Mucosa of stomach (tissue), 1 donor: ENCODE measurements around the gene PLIN4.
A peak's percentile ranks its signal among the peaks of the same experiment; 100 is the strongest.
"Not testable (repeated sequence)": the region's sequence is repeated elsewhere in the genome, so short reads cannot be mapped to it uniquely, and the experiment has no call there.

ENCODE experiments used
- H3K27me3 ChIP-seq: one replicate; pipeline ENCODE4 v1.7.0; 2013; ENCODE audit warnings: mild to moderate bottlenecking, low read length; ENCODE audit not compliant: control insufficient read depth, insufficient read depth
- H3K36me3 ChIP-seq: one replicate; pipeline ENCODE4 v1.7.0; 2013; ENCODE audit warnings: low read length; ENCODE audit not compliant: control insufficient read depth, insufficient read depth
- H3K4me1 ChIP-seq: one replicate; pipeline ENCODE4 v1.7.0; 2013; ENCODE audit warnings: mild to moderate bottlenecking, low read length; ENCODE audit not compliant: control insufficient read depth, insufficient read depth
- H3K4me3 ChIP-seq: one replicate; pipeline ENCODE4 v1.7.0; 2013; ENCODE audit warnings: low read length
- H3K9ac ChIP-seq: one replicate; pipeline ENCODE4 v1.7.0; 2013; ENCODE audit warnings: mild to moderate bottlenecking, low read length, moderate library complexity
- H3K9me3 ChIP-seq: one replicate; pipeline ENCODE4 v1.7.0; 2013; ENCODE audit warnings: mild to moderate bottlenecking, low read length, moderate library complexity; ENCODE audit not compliant: control insufficient read depth
- donor health status: Pancreatic carcinoma.

The PLIN4 gene, protein sequence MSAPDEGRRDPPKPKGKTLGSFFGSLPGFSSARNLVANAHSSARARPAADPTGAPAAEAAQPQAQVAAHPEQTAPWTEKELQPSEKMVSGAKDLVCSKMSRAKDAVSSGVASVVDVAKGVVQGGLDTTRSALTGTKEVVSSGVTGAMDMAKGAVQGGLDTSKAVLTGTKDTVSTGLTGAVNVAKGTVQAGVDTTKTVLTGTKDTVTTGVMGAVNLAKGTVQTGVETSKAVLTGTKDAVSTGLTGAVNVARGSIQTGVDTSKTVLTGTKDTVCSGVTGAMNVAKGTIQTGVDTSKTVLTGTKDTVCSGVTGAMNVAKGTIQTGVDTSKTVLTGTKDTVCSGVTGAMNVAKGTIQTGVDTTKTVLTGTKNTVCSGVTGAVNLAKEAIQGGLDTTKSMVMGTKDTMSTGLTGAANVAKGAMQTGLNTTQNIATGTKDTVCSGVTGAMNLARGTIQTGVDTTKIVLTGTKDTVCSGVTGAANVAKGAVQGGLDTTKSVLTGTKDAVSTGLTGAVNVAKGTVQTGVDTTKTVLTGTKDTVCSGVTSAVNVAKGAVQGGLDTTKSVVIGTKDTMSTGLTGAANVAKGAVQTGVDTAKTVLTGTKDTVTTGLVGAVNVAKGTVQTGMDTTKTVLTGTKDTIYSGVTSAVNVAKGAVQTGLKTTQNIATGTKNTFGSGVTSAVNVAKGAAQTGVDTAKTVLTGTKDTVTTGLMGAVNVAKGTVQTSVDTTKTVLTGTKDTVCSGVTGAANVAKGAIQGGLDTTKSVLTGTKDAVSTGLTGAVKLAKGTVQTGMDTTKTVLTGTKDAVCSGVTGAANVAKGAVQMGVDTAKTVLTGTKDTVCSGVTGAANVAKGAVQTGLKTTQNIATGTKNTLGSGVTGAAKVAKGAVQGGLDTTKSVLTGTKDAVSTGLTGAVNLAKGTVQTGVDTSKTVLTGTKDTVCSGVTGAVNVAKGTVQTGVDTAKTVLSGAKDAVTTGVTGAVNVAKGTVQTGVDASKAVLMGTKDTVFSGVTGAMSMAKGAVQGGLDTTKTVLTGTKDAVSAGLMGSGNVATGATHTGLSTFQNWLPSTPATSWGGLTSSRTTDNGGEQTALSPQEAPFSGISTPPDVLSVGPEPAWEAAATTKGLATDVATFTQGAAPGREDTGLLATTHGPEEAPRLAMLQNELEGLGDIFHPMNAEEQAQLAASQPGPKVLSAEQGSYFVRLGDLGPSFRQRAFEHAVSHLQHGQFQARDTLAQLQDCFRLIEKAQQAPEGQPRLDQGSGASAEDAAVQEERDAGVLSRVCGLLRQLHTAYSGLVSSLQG (N-terminal part only)

DNA sequence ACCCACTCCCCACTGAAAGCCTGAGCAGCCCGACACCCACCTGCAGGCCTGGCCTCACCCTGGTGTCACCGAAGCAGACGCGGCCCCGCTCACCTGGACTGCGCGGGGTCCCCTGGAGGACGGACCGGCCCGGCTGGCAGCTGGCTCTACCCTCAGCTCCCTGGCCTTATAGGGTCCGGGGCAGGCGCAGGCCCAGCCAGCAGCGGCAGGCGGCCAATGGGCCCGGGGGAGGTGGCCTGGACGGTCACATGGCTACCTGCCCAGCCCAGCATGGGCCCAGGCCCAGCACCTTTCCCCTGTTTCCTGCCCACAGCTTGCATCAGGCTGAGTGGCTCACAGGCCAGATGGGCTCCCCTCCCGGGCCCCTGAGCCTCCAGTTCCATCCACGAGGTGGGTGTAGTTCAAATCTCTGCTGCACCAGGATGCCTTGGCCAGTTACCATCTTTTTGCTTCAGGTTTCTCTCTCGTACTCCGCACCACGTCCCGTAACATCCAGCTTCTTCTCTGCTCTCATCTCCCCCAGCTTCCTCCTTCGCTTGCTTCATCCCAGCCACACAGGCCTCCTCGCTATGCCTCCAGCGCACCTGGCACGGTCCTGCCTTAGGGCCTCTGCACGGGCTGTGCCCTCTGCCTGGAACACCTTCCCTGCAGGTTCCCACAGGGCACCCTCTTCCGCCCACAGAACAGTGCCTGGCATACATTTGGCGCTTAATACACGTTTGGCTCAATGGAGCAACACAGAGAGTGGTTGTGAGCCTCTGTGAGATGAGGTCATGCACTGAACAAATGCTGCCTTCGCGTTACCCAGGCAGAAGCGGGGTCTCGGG is at the start of gene PLIN4:
PLIN4 (minus strand) TSS at position 142 of the 827 bp plus-strand sequence. CDS start 214 bp downstream, outside the sequence.
- Histone ChIP-seq H3K9me3 (no peaks in the 10 kb centered on the region), H3K27me3 (peaks cover 4% of the 10 kb centered on the region), H3K9ac (no peak within 1 kb of the TSS), H3K4me1 (peaks cover 17% of the 10 kb centered on the region), H3K36me3 (no peaks in the 10 kb centered on the region), H3K4me3 (peak within 1 kb of the TSS; percentile 8)

DNA sequence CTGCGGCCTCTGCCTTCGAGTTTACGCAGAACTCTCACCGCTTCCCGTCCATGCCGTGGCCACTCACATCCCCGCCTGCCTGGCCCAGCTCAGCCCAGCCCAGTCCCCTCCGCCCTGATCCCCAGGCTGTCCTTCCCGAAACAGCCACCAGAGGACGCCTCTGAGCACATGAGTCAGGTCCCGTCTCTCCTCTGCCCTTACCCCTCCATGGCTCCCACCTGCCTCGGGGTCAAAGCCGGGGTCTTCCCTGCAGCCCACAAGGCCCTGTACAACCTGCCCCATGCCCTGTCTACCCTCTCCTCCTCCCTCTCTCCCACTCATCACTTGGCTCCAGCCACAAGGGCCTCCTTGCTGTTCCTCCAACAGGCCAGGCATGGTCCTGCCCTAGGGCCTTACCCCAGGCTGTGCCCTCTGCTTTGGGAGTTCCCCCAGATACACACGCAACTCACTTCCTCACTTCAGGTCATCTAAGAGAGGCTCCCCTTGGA is 49.3 kb upstream of the PLIN4 start:
- no peaks in the 10 kb centered on the region for H3K9me3 ChIP-seq
- H3K9ac ChIP-seq, result no peak overlapping the region
- H3K4me1 ChIP-seq, result no peaks in the 10 kb centered on the region
- no peak overlapping the region for H3K4me3 ChIP-seq
- no peaks in the 10 kb centered on the region for H3K36me3 ChIP-seq
- peaks cover 4% of the 10 kb centered on the region for H3K27me3 ChIP-seq

DNA sequence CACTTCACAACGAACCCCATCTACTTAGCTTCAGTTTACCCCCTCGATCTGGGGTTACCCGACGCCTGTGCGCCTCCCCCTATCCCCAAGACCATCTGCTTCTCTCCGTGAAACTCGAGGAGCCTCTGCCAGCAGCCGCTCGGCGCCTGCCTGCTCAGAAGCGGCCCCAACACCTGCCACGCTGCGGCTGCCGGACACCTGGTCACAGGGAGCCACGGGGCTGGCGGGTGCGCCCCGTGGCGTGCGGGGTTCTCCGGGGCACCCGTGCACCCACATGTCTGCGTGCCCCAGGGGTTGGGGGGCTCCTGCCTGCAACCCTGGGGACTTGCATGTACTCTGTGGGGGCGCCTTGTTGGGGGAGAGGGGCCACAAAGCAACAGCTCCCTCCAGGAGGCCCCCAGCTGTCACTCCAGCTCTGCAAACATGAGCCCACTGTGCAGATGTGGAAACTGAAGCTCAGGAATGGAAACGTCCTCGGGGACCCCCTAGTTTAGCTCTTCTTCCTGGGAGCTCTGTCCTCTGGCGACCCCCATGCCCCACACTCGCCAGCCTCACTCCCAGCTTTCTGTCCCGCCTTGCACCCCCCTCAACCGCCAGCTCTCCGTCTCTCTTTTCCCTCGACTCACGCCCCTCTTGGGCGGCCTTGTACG is 48.2 kb upstream of the PLIN4 start:
- H3K9me3 ChIP-seq, result no peaks in the 10 kb centered on the region
- H3K27me3 ChIP-seq, result peaks cover 4% of the 10 kb centered on the region
- no peaks in the 10 kb centered on the region for H3K36me3 ChIP-seq
- H3K4me1 ChIP-seq, result no peaks in the 10 kb centered on the region
- no peak overlapping the region for H3K9ac ChIP-seq
- no peak overlapping the region for H3K4me3 ChIP-seq

DNA sequence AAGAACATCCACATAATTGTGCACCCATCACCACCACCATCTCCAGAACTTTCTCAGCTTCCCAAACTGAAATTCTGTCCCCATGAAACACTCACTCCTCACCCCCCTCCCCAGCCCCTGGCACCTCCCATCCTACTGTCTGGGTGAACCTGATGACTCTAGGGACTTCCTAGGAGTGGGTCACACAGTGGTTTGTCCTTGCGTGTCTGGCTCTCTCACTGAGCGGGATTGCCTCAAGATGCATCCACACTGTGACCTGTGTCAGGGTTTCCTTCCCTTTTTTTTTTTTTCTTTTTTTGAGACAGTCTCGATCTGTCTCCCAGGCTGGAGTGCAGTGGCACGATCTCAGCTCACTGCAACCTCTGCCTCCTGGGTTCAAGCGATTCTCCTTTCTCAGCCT is 45.3 kb upstream of the PLIN4 start:
- H3K4me3 ChIP-seq, H3K4me1 ChIP-seq, H3K36me3 ChIP-seq, H3K9me3 ChIP-seq, H3K27me3 ChIP-seq, H3K9ac ChIP-seq: not testable (repeated sequence)

DNA sequence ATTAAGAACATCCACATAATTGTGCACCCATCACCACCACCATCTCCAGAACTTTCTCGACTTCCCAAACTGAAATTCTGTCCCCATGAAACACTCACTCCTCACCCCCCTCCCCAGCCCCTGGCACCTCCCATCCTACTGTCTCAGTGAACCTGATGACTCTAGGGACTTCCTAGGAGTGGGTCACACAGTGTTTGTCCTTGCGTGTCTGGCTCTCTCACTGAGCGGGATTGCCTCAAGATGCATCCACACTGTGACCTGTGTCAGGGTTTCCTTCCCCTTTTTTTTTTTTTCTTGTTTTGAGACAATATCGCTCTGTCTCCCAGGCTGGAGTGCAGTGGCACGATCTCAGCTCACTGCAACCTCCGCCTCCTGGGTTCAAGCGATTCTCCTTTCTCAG is 43.8 kb upstream of the PLIN4 start:
- H3K27me3 ChIP-seq, H3K9ac ChIP-seq, H3K36me3 ChIP-seq, H3K4me1 ChIP-seq, H3K9me3 ChIP-seq, H3K4me3 ChIP-seq: not testable (repeated sequence)

DNA sequence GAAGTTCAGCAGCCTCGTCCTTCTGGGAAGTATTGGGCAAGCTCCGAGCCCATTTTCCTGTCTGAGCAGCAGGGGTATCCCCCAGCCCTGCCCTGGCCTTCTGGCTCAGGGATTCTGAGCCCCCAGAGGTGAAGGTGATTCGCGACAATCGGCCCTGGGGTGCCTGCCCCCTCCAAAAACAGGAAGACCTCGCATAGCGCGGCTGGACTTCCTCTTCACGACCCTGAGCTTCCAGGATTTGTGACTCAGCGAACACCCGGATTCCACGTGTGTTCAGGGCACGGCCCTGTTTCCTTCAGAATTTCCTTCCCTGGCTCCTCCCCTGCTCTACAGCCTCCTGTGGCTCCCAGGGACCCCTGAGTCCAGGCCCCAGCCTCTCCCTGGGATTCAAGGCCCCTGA is 41.3 kb upstream of the PLIN4 start, which contains the start of gene SEMA6B:
SEMA6B (minus strand) TSS at position 116 of the 400 bp plus-strand sequence. CDS start 1,227 bp downstream, outside the sequence.
- Histone ChIP-seq H3K36me3 (no peaks in the 10 kb centered on the region), H3K27me3 (peaks cover 6% of the 10 kb centered on the region), H3K4me3 (no peak within 1 kb of the TSS), H3K9ac (no peak within 1 kb of the TSS), H3K9me3 (no peaks in the 10 kb centered on the region), H3K4me1 (peaks cover 10% of the 10 kb centered on the region)

DNA sequence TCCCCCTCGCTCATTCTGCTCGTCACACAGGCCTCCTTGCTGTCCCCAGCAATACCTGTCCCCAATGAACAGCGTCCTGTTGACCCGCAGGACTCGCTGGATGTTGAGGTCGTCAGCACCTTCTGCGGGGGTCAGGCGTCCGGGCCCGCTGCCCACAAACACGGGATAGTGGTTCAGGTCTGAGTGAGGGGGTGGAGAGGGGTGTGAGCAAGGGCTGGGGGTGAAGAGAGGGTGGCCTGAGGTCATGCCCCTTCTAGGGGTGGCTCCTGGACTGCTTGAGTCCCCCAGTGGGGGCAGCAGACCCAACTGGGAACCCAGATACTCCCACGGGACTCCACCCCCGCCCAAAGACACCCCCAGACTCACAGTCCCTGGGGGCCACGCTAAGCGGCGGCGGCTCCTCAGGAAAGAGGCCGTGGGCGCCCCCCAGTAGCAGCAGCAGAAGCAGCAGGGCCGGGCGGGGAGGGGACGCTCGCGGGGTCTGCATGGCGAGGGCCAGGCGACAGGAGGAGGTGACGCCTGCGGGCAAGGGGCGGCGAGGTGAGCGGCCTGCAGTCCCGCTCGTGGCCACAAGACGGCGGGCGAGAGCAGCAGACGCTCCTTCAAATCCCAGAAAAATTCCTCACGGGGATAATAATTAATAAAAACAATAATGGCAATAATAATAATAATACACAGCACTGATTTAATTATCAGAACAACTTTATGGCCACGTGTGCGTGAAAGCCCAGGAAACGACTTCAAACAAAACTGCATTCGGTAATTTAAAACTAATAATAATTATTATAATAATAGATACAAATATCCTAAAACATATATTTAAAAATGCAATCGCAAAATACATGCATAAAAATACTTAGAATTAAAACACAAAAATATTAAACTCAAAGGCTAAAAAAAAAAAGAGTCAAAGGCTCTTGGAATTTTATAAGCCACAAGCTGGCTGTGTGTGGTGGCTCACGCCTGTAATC is 40.0 kb upstream of the PLIN4 start:
- Histone ChIP-seq H3K4me1 (peaks cover 10% of the 10 kb centered on the region), H3K36me3 (no peaks in the 10 kb centered on the region), H3K4me3 (no peak overlapping the region), H3K27me3 (peaks cover 6% of the 10 kb centered on the region), H3K9me3 (no peaks in the 10 kb centered on the region), H3K9ac (no peak overlapping the region)

DNA sequence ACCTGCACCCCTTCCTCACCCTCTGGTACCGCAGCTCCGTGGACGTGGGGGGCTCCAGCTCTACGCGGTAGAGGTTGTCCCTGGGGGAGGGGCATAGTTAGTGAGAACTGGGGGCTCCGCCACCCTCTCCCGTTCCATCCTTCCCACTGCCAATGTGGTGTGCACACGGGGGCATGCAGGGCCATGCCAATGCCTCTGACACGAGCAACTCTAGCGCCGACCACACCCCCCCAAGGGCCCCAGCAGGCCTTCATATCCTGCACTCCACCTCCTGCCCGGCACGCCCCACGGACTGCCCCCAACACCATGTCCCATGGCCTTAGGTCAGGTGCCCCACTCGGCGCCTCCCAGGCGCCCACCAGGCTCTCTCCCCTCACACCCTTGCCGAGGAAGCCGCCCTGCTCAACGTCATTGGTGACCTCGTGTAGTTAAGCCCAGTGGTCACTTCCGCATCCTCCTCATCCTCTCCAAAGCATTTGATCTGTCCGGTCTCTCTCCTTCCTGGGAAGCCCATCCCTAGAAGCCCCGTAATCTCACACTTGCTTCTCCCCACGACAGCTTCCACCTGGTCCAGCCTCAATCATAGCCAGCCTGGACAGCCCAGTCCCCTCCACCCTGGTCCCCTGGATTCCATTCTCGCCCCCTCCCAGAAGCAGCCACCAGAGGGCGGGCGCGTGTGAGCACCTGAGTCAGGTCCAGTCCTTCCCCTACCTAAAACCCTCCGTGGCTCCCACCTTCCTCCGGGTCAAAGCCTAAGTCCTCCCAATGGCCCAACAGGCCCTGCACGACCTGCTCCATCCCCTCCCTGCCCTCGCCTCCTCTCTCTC is 39.1 kb upstream of the PLIN4 start:
- no peaks in the 10 kb centered on the region for H3K9me3 ChIP-seq
- H3K4me1 ChIP-seq, result peaks cover 10% of the 10 kb centered on the region
- H3K4me3 ChIP-seq, result no peak overlapping the region
- no peak overlapping the region for H3K9ac ChIP-seq
- H3K36me3 ChIP-seq, result no peaks in the 10 kb centered on the region
- peaks cover 6% of the 10 kb centered on the region for H3K27me3 ChIP-seq

DNA sequence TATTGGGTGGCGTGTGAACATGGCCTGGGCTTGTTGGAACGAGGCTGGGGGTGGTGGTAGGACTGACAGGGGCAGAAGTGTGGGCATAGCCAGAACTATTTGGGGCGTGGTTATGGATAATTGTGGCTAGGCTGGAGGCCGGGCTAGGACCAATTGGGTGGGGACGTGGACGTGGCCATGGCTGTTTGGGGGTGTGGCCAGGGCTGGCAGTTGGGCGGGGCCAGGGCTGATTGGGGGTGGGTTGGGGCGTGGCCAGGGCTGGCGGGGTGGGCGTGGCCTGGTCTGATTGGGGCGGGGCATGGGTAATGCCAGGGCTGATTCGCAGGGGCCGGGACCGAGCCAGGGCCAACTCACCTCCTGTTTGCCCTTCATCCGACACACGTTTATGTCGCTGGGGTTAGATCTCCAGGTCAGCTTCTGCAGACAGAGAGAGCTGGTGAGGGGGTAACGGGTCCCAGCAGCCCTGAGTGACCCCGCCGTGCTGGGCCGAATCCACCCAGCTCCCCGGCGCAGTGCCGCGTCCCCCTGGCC is 38.4 kb upstream of the PLIN4 start:
- no peak overlapping the region for H3K9ac ChIP-seq
- no peaks in the 10 kb centered on the region for H3K36me3 ChIP-seq
- H3K9me3 ChIP-seq, result no peaks in the 10 kb centered on the region
- peaks cover 10% of the 10 kb centered on the region for H3K4me1 ChIP-seq
- peaks cover 6% of the 10 kb centered on the region for H3K27me3 ChIP-seq
- H3K4me3 ChIP-seq, result no peak overlapping the region
